GM18867 (cell line): ENCODE results near the gene CYP3A5.
"Not testable (repeated sequence)": the region's sequence is repeated elsewhere in the genome, so short reads cannot be mapped to it uniquely, and the experiment has no call there.

Experiments used
- ATAC-seq: cut with Tn5 transposase; IDR thresholded peaks from one replicate; pipeline ENCODE4 v1.9.1; 2021; ENCODE audit warnings: mild to moderate bottlenecking, moderate library complexity; ENCODE audit not compliant: unreplicated experiment

The CYP3A5 gene

GRCh38 chr7:99685871-99686608 is 6.2 kb upstream of the CYP3A5 start:
- not testable (repeated sequence) for ATAC-seq

GRCh38 chr7:99685129-99685758 is 5.4 kb upstream of the CYP3A5 start:
- ATAC-seq, result no peak

GRCh38 chr7:99679032-99679399 is 780 bp downstream of the CYP3A5 start:
- no peak for ATAC-seq

GRCh38 chr7:99677648-99678045 is 2.1 kb downstream of the CYP3A5 start:
- ATAC-seq, result no peak

GRCh38 chr7:99677013-99677647 is 2.7 kb downstream of the CYP3A5 start:
- no peak for ATAC-seq

GRCh38 chr7:99674995-99675742 is 4.6 kb downstream of the CYP3A5 start:
- no peak for ATAC-seq

GRCh38 chr7:99672573-99672972 is 7.2 kb downstream of the CYP3A5 start:
- ATAC-seq, result no peak

- no peak for ATAC-seq
Measured at GRCh38 chr7:99669782-99670181, 10.0 kb downstream of the CYP3A5 start.

- no peak for ATAC-seq
Measured at GRCh38 chr7:99668541-99668940, 11.3 kb downstream of the CYP3A5 start.

GRCh38 chr7:99667179-99667578 is 12.6 kb downstream of the CYP3A5 start:
- ATAC-seq, result no peak

- no peak for ATAC-seq
Measured at GRCh38 chr7:99666013-99666395, 13.8 kb downstream of the CYP3A5 start.

GRCh38 chr7:99665312-99666012 is 14.3 kb downstream of the CYP3A5 start:
- ATAC-seq, result no peak

- ATAC-seq, result not testable (repeated sequence)
Measured at GRCh38 chr7:99657879-99658278, 21.9 kb downstream of the CYP3A5 start.

GRCh38 chr7:99654626-99655025 is 25.2 kb downstream of the CYP3A5 start:
- not testable (repeated sequence) for ATAC-seq

- no peak for ATAC-seq
Measured at GRCh38 chr7:99653754-99654153, 26.0 kb downstream of the CYP3A5 start.

GRCh38 chr7:99653269-99653668 is 26.5 kb downstream of the CYP3A5 start:
- ATAC-seq, result not testable (repeated sequence)

- ATAC-seq, result no peak
Measured at GRCh38 chr7:99652671-99653070, 27.1 kb downstream of the CYP3A5 start.

- no peak for ATAC-seq
Measured at GRCh38 chr7:99651290-99651689, 28.5 kb downstream of the CYP3A5 start.

GRCh38 chr7:99648843-99649242 is 31.0 kb downstream of the CYP3A5 start:
- ATAC-seq, result no peak

GRCh38 chr7:99645590-99645989 is 34.2 kb downstream of the CYP3A5 start:
- ATAC-seq, result no peak

GRCh38 chr7:99644431-99644830 is 35.4 kb downstream of the CYP3A5 start:
- no peak for ATAC-seq
